Measurements from ENCODE around the gene PLA2G7.
"Not testable (repeated sequence)": the region's sequence is repeated elsewhere in the genome, so short reads cannot be mapped to it uniquely, and the experiment has no call there.

PLA2G7 gene

GRCh38 chr6:46748940-46749503 lies 13.8 kb upstream of the PLA2G7 start:
- Histone ChIP-seq H2BK12ac (ENCODE audit: low read length in 2 of 2) (no peak overlapping the region), H4K91ac (ENCODE audit: low read length) (peak overlapping the region; percentile 61), H3K18ac (ENCODE audit: low read depth in 1 of 2, low read length in 2 of 2) (no peak overlapping the region), H3K9ac (ENCODE audit: low read length) (no peak overlapping the region), H3K36me3 (ENCODE audit: control insufficient read depth in 1 of 2, insufficient read depth in 2 of 2, low read depth in 1 of 2, low read length in 2 of 2) (no peaks in the 10 kb centered on the region), H3K27me3 (ENCODE audit: control insufficient read depth in 1 of 2, insufficient read depth in 1 of 2, low read length in 2 of 2) (peaks cover 14 to 15% of the 10 kb centered on the region in 2 experiments), H3K14ac (ENCODE audit: low read length in 2 of 2) (no peak overlapping the region), H4K8ac (ENCODE audit: low read length) (no peak overlapping the region), H2BK5ac (ENCODE audit: low read depth, low read length, poor library complexity, severe bottlenecking) (no peak overlapping the region), H3K4me2 (ENCODE audit: low read length, poor library complexity, severe bottlenecking) (no peak overlapping the region), H3K9me3 (ENCODE audit: control insufficient read depth, low read length) (no peaks in the 10 kb centered on the region), H2BK15ac (ENCODE audit: low read depth, poor library complexity, severe bottlenecking) (no peak overlapping the region), H3K79me1 (replicated peaks; ENCODE audit: low read length, poor library complexity, severe bottlenecking) (no peaks in the 10 kb centered on the region), H2BK120ac (ENCODE audit: low read depth, low read length) (no peak overlapping the region), H3K4me3 (ENCODE audit: insufficient read depth in 1 of 2, low read depth in 1 of 2, low read length in 2 of 2) (no peak overlapping the region), H2AFZ (ENCODE audit: low read depth, low read length) (no peak overlapping the region), H3K23ac (ENCODE audit: low read length in 2 of 2) (no peak overlapping the region), H3K4me1 (ENCODE audit: control insufficient read depth, insufficient read depth, low read depth, low read length) (no peaks in the 10 kb centered on the region), H3K27ac (ENCODE audit: low read length, poor library complexity, severe bottlenecking) (no peak overlapping the region), H3K4ac (ENCODE audit: low read depth in 1 of 2, low read length in 2 of 2) (no peak overlapping the region), H2AK5ac (ENCODE audit: low read length, severe bottlenecking) (no peak overlapping the region)
- DNase-seq = no peak
- WGBS = 89% methylated on average over 5 of the region's 5 CpGs

- no peaks in the 10 kb centered on the region for H3K4me1 ChIP-seq (ENCODE audit: control insufficient read depth, insufficient read depth, low read depth, low read length)
- no peak within 1 kb of the TSS for H2BK120ac ChIP-seq (ENCODE audit: low read depth, low read length)
- WGBS = no CpG with 5 or more reads among the region's 1 CpG
Measured at GRCh38 chr6:46746696-46747095, 11.5 kb upstream of the PLA2G7 start, which contains the start of gene ANKRD66. Gene ANKRD66, plus strand, starts transcription at chr6:46746933. Its CDS starts 5,016 bp downstream, at chr6:46751949.

GRCh38 chr6:46745973-46746372 lies 10.8 kb upstream of the PLA2G7 start:
- no peak overlapping the region for H3K27ac ChIP-seq (ENCODE audit: low read length, poor library complexity, severe bottlenecking)
- H2BK12ac ChIP-seq (ENCODE audit: low read length in 2 of 2) = no peak overlapping the region
- no peak overlapping the region for H2BK5ac ChIP-seq (ENCODE audit: low read depth, low read length, poor library complexity, severe bottlenecking)
- no peak overlapping the region for H2BK120ac ChIP-seq (ENCODE audit: low read depth, low read length)
- no peak overlapping the region for H3K23ac ChIP-seq (ENCODE audit: low read length in 2 of 2)
- H3K36me3 ChIP-seq (ENCODE audit: control insufficient read depth in 1 of 2, insufficient read depth in 2 of 2, low read depth in 1 of 2, low read length in 2 of 2) = no peaks in the 10 kb centered on the region
- no peak overlapping the region for H2BK15ac ChIP-seq (ENCODE audit: low read depth, poor library complexity, severe bottlenecking)
- WGBS = 67% methylated on average over 2 of the region's 2 CpGs
- H4K8ac ChIP-seq (ENCODE audit: low read length) = no peak overlapping the region
- H3K79me1 ChIP-seq (replicated peaks; ENCODE audit: low read length, poor library complexity, severe bottlenecking) = no peaks in the 10 kb centered on the region
- H4K91ac ChIP-seq (ENCODE audit: low read length) = no peak overlapping the region
- H3K4me3 ChIP-seq (ENCODE audit: insufficient read depth in 1 of 2, low read depth in 1 of 2, low read length in 2 of 2) = no peak overlapping the region
- H3K4me1 ChIP-seq (ENCODE audit: control insufficient read depth, insufficient read depth, low read depth, low read length) = no peaks in the 10 kb centered on the region
- no peak overlapping the region for H2AFZ ChIP-seq (ENCODE audit: low read depth, low read length)
- no peak overlapping the region for H3K4me2 ChIP-seq (ENCODE audit: low read length, poor library complexity, severe bottlenecking)
- H3K9me3 ChIP-seq (ENCODE audit: control insufficient read depth, low read length) = no peaks in the 10 kb centered on the region
- H3K18ac ChIP-seq (ENCODE audit: low read depth in 1 of 2, low read length in 2 of 2) = no peak overlapping the region
- no peak for DNase-seq
- no peak overlapping the region for H3K14ac ChIP-seq (ENCODE audit: low read length in 2 of 2)
- no peak overlapping the region for H2AK5ac ChIP-seq (ENCODE audit: low read length, severe bottlenecking)
- H3K9ac ChIP-seq (ENCODE audit: low read length) = no peak overlapping the region
- H3K27me3 ChIP-seq (ENCODE audit: control insufficient read depth in 1 of 2, insufficient read depth in 1 of 2, low read length in 2 of 2) = peaks cover 14 to 19% of the 10 kb centered on the region in 2 experiments
- H3K4ac ChIP-seq (ENCODE audit: low read depth in 1 of 2, low read length in 2 of 2) = no peak overlapping the region

More at GRCh38 chr6:46746696-46747095, 11.5 kb upstream of the PLA2G7 start, which contains the start of gene ANKRD66:
- peaks cover 14 to 19% of the 10 kb centered on the region in 2 experiments for H3K27me3 ChIP-seq (ENCODE audit: control insufficient read depth in 1 of 2, insufficient read depth in 1 of 2, low read length in 2 of 2)
- no peak within 1 kb of the TSS for H3K14ac ChIP-seq (ENCODE audit: low read length in 2 of 2)
- H2AK5ac ChIP-seq (ENCODE audit: low read length, severe bottlenecking) = no peak within 1 kb of the TSS
- H3K27ac ChIP-seq (ENCODE audit: low read length, poor library complexity, severe bottlenecking) = no peak within 1 kb of the TSS
- H3K4me3 ChIP-seq (ENCODE audit: insufficient read depth in 1 of 2, low read depth in 1 of 2, low read length in 2 of 2) = no peak within 1 kb of the TSS
- no peaks in the 10 kb centered on the region for H3K9me3 ChIP-seq (ENCODE audit: control insufficient read depth, low read length)
- no peak within 1 kb of the TSS for H3K9ac ChIP-seq (ENCODE audit: low read length)
- no peak within 1 kb of the TSS for H2AFZ ChIP-seq (ENCODE audit: low read depth, low read length)
- no peak within 1 kb of the TSS for H2BK12ac ChIP-seq (ENCODE audit: low read length in 2 of 2)
- no peak within 1 kb of the TSS for H3K4me2 ChIP-seq (ENCODE audit: low read length, poor library complexity, severe bottlenecking)
- no peaks in the 10 kb centered on the region for H3K36me3 ChIP-seq (ENCODE audit: control insufficient read depth in 1 of 2, insufficient read depth in 2 of 2, low read depth in 1 of 2, low read length in 2 of 2)
- H4K91ac ChIP-seq (ENCODE audit: low read length) = no peak within 1 kb of the TSS
- no peak within 1 kb of the TSS for H4K8ac ChIP-seq (ENCODE audit: low read length)
- no peak within 1 kb of the TSS for H3K23ac ChIP-seq (ENCODE audit: low read length in 2 of 2)
- no peak within 1 kb of the TSS for H3K4ac ChIP-seq (ENCODE audit: low read depth in 1 of 2, low read length in 2 of 2)
- no peak for DNase-seq
- no peak within 1 kb of the TSS for H3K18ac ChIP-seq (ENCODE audit: low read depth in 1 of 2, low read length in 2 of 2)
- no peak within 1 kb of the TSS for H2BK5ac ChIP-seq (ENCODE audit: low read depth, low read length, poor library complexity, severe bottlenecking)
- H3K79me1 ChIP-seq (replicated peaks; ENCODE audit: low read length, poor library complexity, severe bottlenecking) = no peaks in the 10 kb centered on the region
- H2BK15ac ChIP-seq (ENCODE audit: low read depth, poor library complexity, severe bottlenecking) = no peak within 1 kb of the TSS

GRCh38 chr6:46744159-46744725 lies 9.1 kb upstream of the PLA2G7 start:
- not testable (repeated sequence) for H4K8ac ChIP-seq (ENCODE audit: low read length); H3K4me2 ChIP-seq (ENCODE audit: low read length, poor library complexity, severe bottlenecking); DNase-seq; H4K91ac ChIP-seq (ENCODE audit: low read length); H3K4me1 ChIP-seq (ENCODE audit: control insufficient read depth, insufficient read depth, low read depth, low read length); H3K9me3 ChIP-seq (ENCODE audit: control insufficient read depth, low read length); H2AFZ ChIP-seq (ENCODE audit: low read depth, low read length); H2BK5ac ChIP-seq (ENCODE audit: low read depth, low read length, poor library complexity, severe bottlenecking); H3K4ac ChIP-seq (ENCODE audit: low read depth in 1 of 2, low read length in 2 of 2); H3K4me3 ChIP-seq (ENCODE audit: insufficient read depth in 1 of 2, low read depth in 1 of 2, low read length in 2 of 2); H3K27ac ChIP-seq (ENCODE audit: low read length, poor library complexity, severe bottlenecking); H2BK12ac ChIP-seq (ENCODE audit: low read length in 2 of 2); H3K36me3 ChIP-seq (ENCODE audit: control insufficient read depth in 1 of 2, insufficient read depth in 2 of 2, low read depth in 1 of 2, low read length in 2 of 2); H3K79me1 ChIP-seq (replicated peaks; ENCODE audit: low read length, poor library complexity, severe bottlenecking); H3K18ac ChIP-seq (ENCODE audit: low read depth in 1 of 2, low read length in 2 of 2); H3K9ac ChIP-seq (ENCODE audit: low read length); H3K23ac ChIP-seq (ENCODE audit: low read length in 2 of 2); H2AK5ac ChIP-seq (ENCODE audit: low read length, severe bottlenecking); H2BK120ac ChIP-seq (ENCODE audit: low read depth, low read length); H2BK15ac ChIP-seq (ENCODE audit: low read depth, poor library complexity, severe bottlenecking); H3K14ac ChIP-seq (ENCODE audit: low read length in 2 of 2)
- H3K27me3 ChIP-seq (ENCODE audit: control insufficient read depth in 1 of 2, insufficient read depth in 1 of 2, low read length in 2 of 2) = peaks cover 14 to 22% of the 10 kb centered on the region in 2 experiments
- WGBS = 100% methylated on average over 2 of the region's 3 CpGs
